CD14-positive monocyte (primary cell): ENCODE results near the gene PMP22. TPM values are rescaled to one million over a fixed set of nuclear protein-coding genes. Genes with fewer than 3 reads are reported as not detected.

Experiments
- DNase-seq, 3 donors: peaks; one replicate each; pipeline ENCODE4 v3.0.0-alpha.2; 2011 to 2022
- H2AFZ ChIP-seq: 2 replicates; pipeline ENCODE4 v1.6.0; 2012; ENCODE audit warnings: mild to moderate bottlenecking, low read depth, low read length, inconsistent platforms; ENCODE audit not compliant: insufficient read depth, poor library complexity, severe bottlenecking
- H3K27ac ChIP-seq, 2 donors: 1 replicate in 1 of 2; 2 replicates in 1 of 2; pipeline ENCODE4 v1.5.1; 2012 to 2013; ENCODE audit warnings: low read length in 2 of 2, control low read depth in 1 of 2, inconsistent platforms in 1 of 2, low read depth in 1 of 2, mild to moderate bottlenecking in 1 of 2
- H3K27me3 ChIP-seq, 2 donors: one replicate each; pipeline versions ENCODE4 v1.6.0 to v1.6.1; 2011 to 2013; ENCODE audit warnings: low read length in 2 of 2; ENCODE audit not compliant: control insufficient read depth in 2 of 2, insufficient read depth in 2 of 2
- H3K36me3 ChIP-seq, 2 donors: replicated peaks in 1 of 2; 1 replicate in 1 of 2; 2 replicates in 1 of 2; pipeline versions ENCODE4 v1.5.1 to v1.6.1; 2012 to 2013; ENCODE audit warnings: low read length in 2 of 2, control low read depth in 1 of 2, inconsistent platforms in 1 of 2, mild to moderate bottlenecking in 1 of 2; ENCODE audit not compliant: insufficient read depth in 2 of 2, control insufficient read depth in 1 of 2
- H3K4me1 ChIP-seq, 2 donors: 1 replicate in 1 of 2; 2 replicates in 1 of 2; pipeline versions ENCODE4 v1.5.1 to v1.6.1; 2012 to 2013; ENCODE audit warnings: low read length in 2 of 2, control low read depth in 1 of 2, inconsistent platforms in 1 of 2, mild to moderate bottlenecking in 1 of 2, moderate library complexity in 1 of 2; ENCODE audit not compliant: insufficient read depth in 2 of 2, control insufficient read depth in 1 of 2
- H3K4me2 ChIP-seq: replicated peaks from 2 replicates; pipeline ENCODE3; 2012; ENCODE audit warnings: low read length, moderate library complexity, mild to moderate bottlenecking; ENCODE audit not compliant: poor library complexity, severe bottlenecking; ENCODE audit errors: extremely low read depth
- H3K4me3 ChIP-seq, 3 experiments: fragments of 200-600 bp in 1 of 3; sonication (generic) in 1 of 3; replicated peaks in 1 of 3; 1 replicate in 2 of 3; 2 replicates in 1 of 3; pipeline ENCODE4 v1.5.1; 2011 to 2013; ENCODE audit warnings: low read length in 3 of 3, mild to moderate bottlenecking in 3 of 3, control low read depth in 2 of 3, low read depth in 2 of 3, inconsistent platforms in 1 of 3, moderate library complexity in 1 of 3
- H3K79me2 ChIP-seq: 2 replicates; pipeline ENCODE4 v1.6.0; 2012; ENCODE audit warnings: mild to moderate bottlenecking, control low read depth, inconsistent platforms, low read length, moderate library complexity; ENCODE audit not compliant: insufficient read depth
- H3K9ac ChIP-seq: 2 replicates; pipeline ENCODE4 v1.6.0; 2017; ENCODE audit warnings: low read length, mild to moderate bottlenecking; ENCODE audit not compliant: insufficient read depth, poor library complexity, severe bottlenecking
- H3K9me3 ChIP-seq, 2 donors: replicated peaks in 1 of 2; 1 replicate in 1 of 2; 2 replicates in 1 of 2; pipeline versions ENCODE4 v1.5.1 to v1.6.1; 2012 to 2013; ENCODE audit warnings: low read length in 2 of 2, control low read depth in 1 of 2; ENCODE audit not compliant: control insufficient read depth in 1 of 2, insufficient read depth in 1 of 2
- H4K20me1 ChIP-seq: 2 replicates; pipeline ENCODE4 v1.6.0; 2012; ENCODE audit warnings: mild to moderate bottlenecking, low read length, control low read depth, moderate library complexity; ENCODE audit not compliant: insufficient read depth
- H3K27ac Mint-ChIP-seq, 7 donors: one replicate each; pipeline ENCODE4 v1.8.0; 2020; ENCODE audit warnings: mild to moderate bottlenecking in 7 of 7, mixed read lengths in 7 of 7, moderate library complexity in 6 of 7, inconsistent platforms in 2 of 7
- H3K27me3 Mint-ChIP-seq, 3 donors: one replicate each; pipeline ENCODE4 v1.8.0; 2021 to 2022; ENCODE audit warnings: low read depth in 3 of 3, mild to moderate bottlenecking in 3 of 3, mixed read lengths in 3 of 3, moderate library complexity in 3 of 3, inconsistent platforms in 1 of 3
- H3K36me3 Mint-ChIP-seq, 2 donors: one replicate each; pipeline ENCODE4 v1.8.0; 2020; ENCODE audit warnings: mixed read lengths in 2 of 2, inconsistent platforms in 1 of 2, mild to moderate bottlenecking in 1 of 2
- H3K4me1 Mint-ChIP-seq: one replicate; pipeline ENCODE4 v1.8.0; 2020; ENCODE audit warnings: mild to moderate bottlenecking, mixed read lengths
- H3K4me3 Mint-ChIP-seq, 2 donors: one replicate each; pipeline ENCODE4 v1.8.0; 2020; ENCODE audit warnings: mild to moderate bottlenecking in 2 of 2, mixed read lengths in 2 of 2, moderate library complexity in 1 of 2
- H3K9me3 Mint-ChIP-seq, 7 donors: one replicate each; pipeline ENCODE4 v1.8.0; 2020 to 2022; ENCODE audit warnings: mixed read lengths in 7 of 7, mild to moderate bottlenecking in 6 of 7, moderate library complexity in 6 of 7, inconsistent platforms in 2 of 7
- WGBS: methylation state at CpG from one replicate; pipeline ENCODE4 v1.1.5; 2013; ENCODE audit warnings: missing lambda C conversion rate; ENCODE audit not compliant: insufficient coverage; 5-methylcytosine and 5-hydroxymethylcytosine counted together
- intact Hi-C, 2 donors: fragments of 100-400 bp; cut with micrococcal nuclease; formaldehyde crosslinking; loops; one replicate each; pipeline versions ENCODE4 v1.15.0 to v1.15.1; 2023
- polyA plus RNA-seq, 3 donors: library from polyadenylated mRNA; depleted of rRNA in 1 of 3; unstranded in 2 of 3; stranded (reverse) in 1 of 3; fragments of 300-500 nt in 2 of 3; fragments of >200 nt in 1 of 3; fragmentation: Illumina TruSeq in 2 of 3; gene quantifications; 1 replicate in 2 of 3; 2 replicates in 1 of 3; pipeline ENCODE4 v1.2.3, GENCODE V29; 2012 to 2021
- small RNA-seq: library from RNA; depleted of rRNA; stranded (forward); fragments of <200 nt; gene quantifications from one replicate; pipeline ENCODE3, GENCODE V24; 2012; ENCODE audit warnings: low read depth; ENCODE audit not compliant: insufficient read length
- TF ChIP-seq, protein P1 (sequence below): fragments of 200-600 bp; IDR thresholded peaks from one replicate; pipeline ENCODE4 v1.8.0; 2022; ENCODE audit warnings: antibody characterized with exemption, mild to moderate bottlenecking

Gene PMP22
- polyA plus RNA-seq, 3 donors = 1.2 to 3.9 (median 1.3) TPM

DNA sequence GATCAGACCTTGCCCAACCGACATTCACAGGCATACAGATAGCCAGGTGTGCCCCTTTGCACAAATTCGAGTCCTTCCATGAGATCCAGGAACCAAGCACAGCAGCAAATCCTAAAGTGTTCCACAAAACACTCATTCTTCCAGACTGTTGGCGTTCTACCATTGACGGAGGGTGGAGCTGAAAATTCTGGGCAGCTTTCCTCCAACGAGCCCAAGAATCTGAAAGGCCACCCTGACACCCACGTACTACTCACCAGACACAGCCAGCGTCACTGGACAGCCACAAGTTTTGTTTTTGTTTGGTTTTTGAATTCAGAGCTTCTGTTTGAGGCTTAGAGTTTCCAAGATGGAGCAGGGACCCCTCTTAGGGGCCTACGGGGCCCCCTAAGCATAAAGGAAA is 83.8 kb downstream of the PMP22 start:
- DNase-seq = no peak

DNA sequence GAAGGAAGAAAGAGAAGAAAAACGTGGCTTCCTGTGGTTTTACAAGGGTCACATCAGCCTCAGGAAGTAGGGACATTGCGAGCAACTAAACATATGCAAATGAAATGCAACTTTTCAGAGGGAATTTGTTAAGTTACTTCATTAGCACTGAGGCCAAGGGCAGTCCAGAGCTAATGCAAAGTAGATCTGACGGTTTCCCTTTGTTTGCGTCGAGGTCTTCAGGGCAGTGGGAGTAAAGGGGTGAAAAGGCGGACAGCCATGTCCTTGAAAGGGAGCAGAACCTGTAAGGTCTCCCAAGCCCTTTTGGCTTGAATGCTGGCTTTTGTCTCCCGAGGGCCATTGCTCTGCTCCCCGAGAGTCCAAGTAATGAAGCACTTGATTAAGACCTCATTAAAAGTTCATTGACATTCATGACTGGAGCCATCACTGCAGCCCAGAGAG is 85.0 kb downstream of the PMP22 start:
- intact Hi-C loops = no loop called here
- Mint-ChIP-seq H3K9me3 (peaks cover 2 to 15% (median 6%) of the 10 kb centered on the region in 7 donors), H3K27ac (no peak overlapping the region), H3K4me3 (no peak overlapping the region), H3K36me3 (no peaks in the 10 kb centered on the region), H3K27me3 (peaks cover 1 to 7% (median 4%) of the 10 kb centered on the region in 3 donors), H3K4me1 (peaks cover 13% of the 10 kb centered on the region)
- Histone ChIP-seq H3K4me3 (no peak overlapping the region), H3K4me2 (no peak overlapping the region), H4K20me1 (no peaks in the 10 kb centered on the region), H3K27ac (no peak overlapping the region), H3K4me1 (peaks cover 2% of the 10 kb centered on the region in 2 donors), H3K9me3 (peaks cover 0 to 6% of the 10 kb centered on the region in 2 donors), H2AFZ (no peak overlapping the region), H3K9ac (no peak overlapping the region), H3K27me3 (no peaks in the 10 kb centered on the region), H3K36me3 (no peaks in the 10 kb centered on the region), H3K79me2 (no peaks in the 10 kb centered on the region)
- 58% methylated on average over 6 of the region's 8 CpGs for WGBS
- TF ChIP-seq, protein P1, sequence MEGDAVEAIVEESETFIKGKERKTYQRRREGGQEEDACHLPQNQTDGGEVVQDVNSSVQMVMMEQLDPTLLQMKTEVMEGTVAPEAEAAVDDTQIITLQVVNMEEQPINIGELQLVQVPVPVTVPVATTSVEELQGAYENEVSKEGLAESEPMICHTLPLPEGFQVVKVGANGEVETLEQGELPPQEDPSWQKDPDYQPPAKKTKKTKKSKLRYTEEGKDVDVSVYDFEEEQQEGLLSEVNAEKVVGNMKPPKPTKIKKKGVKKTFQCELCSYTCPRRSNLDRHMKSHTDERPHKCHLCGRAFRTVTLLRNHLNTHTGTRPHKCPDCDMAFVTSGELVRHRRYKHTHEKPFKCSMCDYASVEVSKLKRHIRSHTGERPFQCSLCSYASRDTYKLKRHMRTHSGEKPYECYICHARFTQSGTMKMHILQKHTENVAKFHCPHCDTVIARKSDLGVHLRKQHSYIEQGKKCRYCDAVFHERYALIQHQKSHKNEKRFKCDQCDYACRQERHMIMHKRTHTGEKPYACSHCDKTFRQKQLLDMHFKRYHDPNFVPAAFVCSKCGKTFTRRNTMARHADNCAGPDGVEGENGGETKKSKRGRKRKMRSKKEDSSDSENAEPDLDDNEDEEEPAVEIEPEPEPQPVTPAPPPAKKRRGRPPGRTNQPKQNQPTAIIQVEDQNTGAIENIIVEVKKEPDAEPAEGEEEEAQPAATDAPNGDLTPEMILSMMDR = no peak
- DNase-seq = no peak

More for the DNA sequence above, 83.8 kb downstream of the PMP22 start:
- WGBS = 77% methylated on average over 2 of the region's 8 CpGs
- Histone ChIP-seq H3K79me2 (no peaks in the 10 kb centered on the region), H3K4me2 (no peak overlapping the region), H3K9ac (no peak overlapping the region), H4K20me1 (no peaks in the 10 kb centered on the region), H3K36me3 (no peaks in the 10 kb centered on the region), H3K27ac (no peak overlapping the region), H3K9me3 (peaks cover 0 to 6% of the 10 kb centered on the region in 2 donors), H3K4me3 (no peak overlapping the region), H3K4me1 (peaks cover 8% of the 10 kb centered on the region in 2 donors), H3K27me3 (no peaks in the 10 kb centered on the region), H2AFZ (no peak overlapping the region)
- TF ChIP-seq, protein P1 = no peak
- H3K4me3 Mint-ChIP-seq = no peak overlapping the region
- H3K27me3 Mint-ChIP-seq = peaks cover 0 to 4% (median 0%) of the 10 kb centered on the region in 3 donors
- H3K27ac Mint-ChIP-seq = no peak overlapping the region
- intact Hi-C loops = no loop called here
- H3K9me3 Mint-ChIP-seq = peaks cover 2 to 15% (median 6%) of the 10 kb centered on the region in 7 donors
- H3K36me3 Mint-ChIP-seq = no peaks in the 10 kb centered on the region
- peaks cover 25% of the 10 kb centered on the region for H3K4me1 Mint-ChIP-seq

Small RNA genes within 50 kb of the gene (small RNA-seq; reads per million reads assigned to genes)
- gene MIR4731 (not detected), gene RNU6-799P (not detected)

Other genes with a start within 250 kb of the PMP22 start
- gene TEKT3, start 76.3 kb upstream of the PMP22 start, polyA plus RNA-seq = not detected
- under 1 TPM in 2 of 3 donors, not detected in 1; 0.34 to 0.71 TPM for gene CDRT4, start 202.3 kb upstream of the PMP22 start, polyA plus RNA-seq